Endothelial cell of hepatic sinusoid (primary cell): ENCODE results near the gene CSNK1D.
"Not testable (repeated sequence)": the region's sequence is repeated elsewhere in the genome, so short reads cannot be mapped to it uniquely, and the experiment has no call there.

Experiments
- in situ Hi-C: cut with HindIII; loops from 2 replicates; pipeline ENCODE4 v1.10.0; 2017; ENCODE audit warnings: low sequenced_read_pairs

CSNK1D gene

GRCh38 chr17:82255402-82255972, 18.0 kb downstream of the CSNK1D start:
- in situ Hi-C loops, result no loop called here

DNA sequence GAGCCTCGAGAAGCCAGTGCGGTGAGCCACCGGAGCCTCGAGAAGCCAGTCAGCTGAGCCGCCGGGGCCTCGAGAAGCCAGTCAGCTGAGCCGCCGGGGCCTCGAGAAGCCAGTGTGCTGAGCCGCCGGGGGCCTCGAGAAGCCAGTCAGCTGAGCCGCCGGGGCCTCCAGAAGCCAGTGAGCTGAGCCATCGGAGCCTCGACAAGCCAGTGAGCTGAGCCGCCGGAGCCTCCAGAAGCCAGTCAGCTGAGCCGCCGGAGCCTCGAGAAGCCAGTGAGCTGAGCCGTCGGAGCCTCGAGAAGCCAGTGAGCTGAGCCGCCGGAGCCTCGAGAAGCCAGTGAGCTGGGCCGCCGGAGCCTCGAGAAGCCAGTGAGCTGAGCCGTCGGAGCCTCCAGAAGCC, 18.8 kb downstream of the CSNK1D start:
- in situ Hi-C loops, result not testable (repeated sequence)

- in situ Hi-C loops, result not testable (repeated sequence)
These were observed 19.4 kb downstream of the CSNK1D start for GRCh38 chr17:82254096-82254495.

- in situ Hi-C loops, result no loop called here
These were observed 20.3 kb downstream of the CSNK1D start for GRCh38 chr17:82253179-82253544.

DNA sequence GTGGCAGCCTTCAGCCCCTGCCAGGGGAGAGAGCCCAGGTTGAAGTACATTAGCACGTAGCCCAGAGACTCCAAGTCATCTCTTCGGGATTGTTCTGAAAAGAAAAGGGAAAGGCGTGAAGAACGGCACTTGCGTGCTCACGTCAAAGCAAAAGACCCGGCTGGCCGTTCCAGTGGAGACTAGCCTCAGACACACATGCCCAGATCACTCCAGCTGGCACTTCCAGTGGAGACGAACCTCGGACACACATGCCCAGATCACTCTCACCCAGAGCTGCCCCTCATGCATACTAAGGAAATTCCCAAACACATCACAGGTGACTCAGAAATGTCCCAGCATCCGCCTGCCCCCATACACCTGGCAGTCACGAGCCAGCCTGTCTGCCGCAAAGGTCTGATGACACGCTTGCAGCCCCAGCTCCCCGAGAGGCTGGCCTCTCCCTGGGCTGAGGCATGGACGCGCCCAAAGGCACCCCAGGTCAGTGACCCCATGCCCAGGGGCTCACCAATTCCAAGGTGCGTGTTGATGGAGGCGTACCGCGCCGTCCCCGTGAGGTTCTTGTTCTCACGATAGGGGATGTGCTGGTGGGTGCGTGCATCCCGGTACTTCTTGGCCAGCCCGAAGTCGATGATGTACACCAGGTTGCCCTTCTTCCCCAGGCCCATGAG, 20.9 kb downstream of the CSNK1D start:
- in situ Hi-C loops, result no loop called here

DNA sequence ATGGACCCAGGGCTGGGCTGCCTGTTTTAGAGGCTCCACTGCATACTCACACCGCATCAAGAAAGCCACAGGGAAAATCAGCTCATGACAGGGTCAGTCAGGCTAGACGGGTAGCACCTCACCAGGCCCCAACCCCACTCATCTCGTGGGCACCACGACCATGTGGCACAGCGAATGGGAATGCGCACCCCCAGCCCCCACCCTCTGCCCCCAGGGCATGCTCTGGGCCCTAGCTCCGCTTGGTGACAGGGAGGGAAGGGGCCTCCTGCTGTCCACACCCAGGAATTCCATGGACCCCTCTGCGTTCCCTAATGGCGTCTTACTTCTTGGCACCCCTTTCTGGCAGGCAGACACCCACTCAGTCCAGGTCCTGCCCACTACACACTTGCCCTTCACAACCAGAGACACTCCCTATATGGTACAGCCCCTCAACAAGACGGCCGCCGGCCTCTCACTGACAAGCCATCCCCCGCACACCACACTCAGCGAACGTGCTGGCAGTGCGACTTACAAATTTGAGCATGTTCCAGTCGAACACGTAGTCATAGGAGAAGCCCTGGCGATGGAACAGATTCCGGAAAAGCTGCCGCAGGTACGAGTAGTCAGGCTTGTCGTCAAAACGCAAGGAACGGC, 22.5 kb downstream of the CSNK1D start:
- in situ Hi-C loops, result no loop called here

DNA sequence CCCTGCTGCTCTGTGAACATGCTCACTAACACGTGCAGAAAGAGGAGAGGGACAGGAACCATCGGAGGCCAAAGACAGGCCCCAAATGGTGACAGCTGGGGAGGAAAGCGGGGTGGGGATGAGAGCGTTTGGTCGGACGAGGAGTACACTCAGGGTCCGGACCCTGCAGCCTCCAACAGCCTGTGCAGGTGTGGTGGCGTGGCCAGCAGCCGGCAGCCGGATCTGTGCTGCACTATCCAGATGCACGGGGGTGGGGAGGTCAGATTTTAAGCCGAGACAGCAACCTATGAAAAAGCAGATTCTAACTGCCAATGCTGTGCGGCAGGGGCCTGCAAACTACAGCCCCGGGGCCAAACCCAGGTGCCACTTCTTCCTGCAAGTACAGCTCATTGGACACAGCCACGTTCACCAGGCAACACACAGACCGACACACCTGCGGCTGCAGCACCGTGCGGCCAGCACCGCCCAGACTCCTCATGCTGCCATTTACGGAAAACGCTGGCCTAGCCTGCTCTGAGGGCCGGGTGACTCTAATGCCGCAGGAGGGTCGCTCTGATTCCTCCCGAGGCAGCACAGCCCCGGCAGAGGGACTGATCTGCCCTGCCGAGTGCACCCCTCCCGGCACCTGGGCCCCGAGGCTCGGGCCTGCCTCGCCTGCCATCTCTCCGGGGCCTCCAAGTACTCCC, 23.5 kb downstream of the CSNK1D start:
- in situ Hi-C loops, result no loop called here

DNA sequence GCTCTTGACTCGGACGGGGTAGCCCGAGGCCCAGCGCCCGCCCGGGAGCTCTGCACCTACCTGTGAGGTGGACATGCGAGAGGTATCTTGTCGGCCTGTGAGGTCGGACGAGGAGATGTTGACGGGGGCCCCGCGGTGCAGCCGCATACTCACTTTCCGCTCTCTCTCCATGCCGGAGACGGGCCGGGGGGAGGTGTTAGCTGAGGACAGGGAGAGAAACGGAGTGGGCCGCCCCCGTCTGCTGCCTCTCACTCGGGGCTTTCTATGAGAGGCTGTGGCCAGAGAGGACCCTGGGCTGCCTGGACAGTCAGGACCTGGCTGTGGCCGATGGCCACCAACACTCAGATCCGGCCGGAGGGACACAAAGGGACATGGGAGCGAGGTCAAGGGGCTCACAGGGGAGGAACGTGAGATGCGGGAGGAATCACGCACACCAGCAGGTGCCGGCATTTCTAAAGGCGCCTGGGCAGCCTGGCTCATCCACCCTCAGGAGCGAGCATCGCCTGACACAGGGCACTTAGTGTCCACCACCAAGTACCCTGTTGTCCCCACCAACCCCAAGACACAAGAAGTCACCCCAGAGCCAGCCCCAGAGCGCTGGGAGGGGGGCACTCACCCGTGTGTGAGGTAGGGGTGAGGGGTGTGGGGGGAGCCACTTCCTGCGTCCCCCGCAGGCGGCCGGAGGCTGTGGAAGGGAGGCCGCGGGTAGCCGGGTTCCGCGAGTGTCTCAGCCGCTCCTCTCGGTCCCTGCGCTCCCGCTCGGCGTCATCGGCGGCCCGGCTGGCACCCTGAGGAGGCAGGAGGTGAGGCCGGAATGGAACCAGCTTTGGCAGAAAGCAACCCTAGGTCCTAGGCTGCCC, 24.5 kb downstream of the CSNK1D start:
- in situ Hi-C loops, result no loop called here

DNA sequence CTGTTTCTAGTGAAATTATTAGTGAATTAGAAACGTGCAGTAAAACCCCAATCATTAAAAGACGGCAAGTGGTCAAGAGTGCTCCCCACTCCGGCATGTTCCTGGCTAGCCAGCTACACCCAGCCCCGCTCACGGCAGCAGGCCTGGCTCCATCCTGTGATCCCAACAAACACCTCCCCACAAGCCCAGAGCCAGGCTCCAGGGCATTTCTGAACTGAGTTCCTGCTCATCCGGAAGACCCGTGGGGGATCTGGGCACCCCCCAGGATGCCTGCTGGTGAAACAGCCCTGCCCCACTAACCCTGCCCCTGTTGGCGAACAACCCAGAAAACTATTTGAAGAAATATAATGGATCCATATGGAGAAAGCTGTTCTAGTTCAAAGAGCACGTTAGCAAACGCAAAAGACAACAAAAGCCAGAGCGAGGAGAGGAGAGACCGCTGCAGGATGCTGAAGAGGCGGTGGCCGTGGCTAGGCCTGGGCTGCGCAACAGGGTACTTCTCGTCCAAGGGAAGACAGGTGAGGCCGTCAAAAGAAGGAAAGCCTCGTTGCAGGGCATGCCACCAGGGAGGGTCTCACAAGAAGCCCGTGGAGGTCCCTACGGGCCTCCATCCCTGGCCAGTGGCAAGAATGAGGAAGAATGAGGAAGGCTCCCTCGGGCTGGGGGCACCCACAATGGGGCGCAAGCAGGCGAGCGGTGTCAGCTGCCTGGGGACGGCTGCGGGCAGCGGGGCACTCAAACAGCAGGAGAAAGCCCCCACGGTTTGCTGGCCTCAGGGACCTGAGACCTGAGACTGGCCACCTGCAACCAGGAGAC, 25.4 kb downstream of the CSNK1D start:
- in situ Hi-C loops, result no loop called here

DNA sequence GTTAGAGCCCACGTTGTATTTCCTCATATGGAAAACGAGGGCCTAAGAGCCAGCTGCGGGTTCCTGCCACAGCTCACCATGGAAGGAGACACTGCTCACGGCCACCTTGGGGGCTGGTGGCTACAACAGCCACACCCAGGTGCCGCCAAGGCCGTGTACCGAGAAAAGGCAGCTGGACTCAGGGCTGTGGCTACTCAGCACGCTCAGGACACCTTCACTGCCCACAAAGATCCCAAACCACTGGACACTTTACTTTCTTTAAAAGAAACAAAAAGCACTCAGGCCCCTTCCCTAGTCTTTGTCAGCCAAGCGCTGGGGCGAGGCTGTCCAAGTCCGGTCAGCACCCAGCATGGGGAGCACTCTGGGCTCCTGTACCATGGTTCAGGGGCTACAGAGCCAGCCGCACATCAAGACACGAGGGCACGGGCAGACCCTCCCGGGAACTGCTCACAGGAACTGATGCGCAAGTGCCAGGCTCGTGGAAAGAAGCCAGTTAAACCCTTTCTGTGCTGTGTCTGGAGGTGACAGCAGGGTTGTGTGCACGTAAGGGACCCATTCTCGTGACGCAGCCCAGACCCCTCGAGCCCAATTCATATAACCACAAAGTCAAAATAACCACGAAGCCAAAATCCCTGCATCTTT, 26.2 kb downstream of the CSNK1D start:
- in situ Hi-C loops, result no loop called here

- in situ Hi-C loops, result no loop called here
These were observed 26.9 kb downstream of the CSNK1D start for GRCh38 chr17:82246365-82247181.

DNA sequence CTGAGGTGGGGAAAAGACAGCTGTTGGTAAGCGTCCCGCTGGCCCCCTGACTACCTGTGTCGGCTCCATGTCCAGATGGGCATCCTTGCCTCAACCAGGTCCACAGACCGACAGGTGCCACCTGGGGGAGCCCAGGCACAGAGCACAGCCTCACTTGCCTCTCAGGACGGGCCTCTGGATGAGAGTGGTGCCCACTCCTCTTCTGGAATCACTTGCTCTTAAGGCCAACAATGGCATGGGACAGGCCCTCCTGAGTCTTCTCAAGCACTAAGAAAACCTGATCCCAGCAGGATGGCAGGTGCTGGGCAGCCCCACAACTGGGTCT, 27.5 kb downstream of the CSNK1D start:
- in situ Hi-C loops, result no loop called here

- in situ Hi-C loops, result no loop called here
These were observed 28.1 kb downstream of the CSNK1D start for GRCh38 chr17:82245134-82246039.

DNA sequence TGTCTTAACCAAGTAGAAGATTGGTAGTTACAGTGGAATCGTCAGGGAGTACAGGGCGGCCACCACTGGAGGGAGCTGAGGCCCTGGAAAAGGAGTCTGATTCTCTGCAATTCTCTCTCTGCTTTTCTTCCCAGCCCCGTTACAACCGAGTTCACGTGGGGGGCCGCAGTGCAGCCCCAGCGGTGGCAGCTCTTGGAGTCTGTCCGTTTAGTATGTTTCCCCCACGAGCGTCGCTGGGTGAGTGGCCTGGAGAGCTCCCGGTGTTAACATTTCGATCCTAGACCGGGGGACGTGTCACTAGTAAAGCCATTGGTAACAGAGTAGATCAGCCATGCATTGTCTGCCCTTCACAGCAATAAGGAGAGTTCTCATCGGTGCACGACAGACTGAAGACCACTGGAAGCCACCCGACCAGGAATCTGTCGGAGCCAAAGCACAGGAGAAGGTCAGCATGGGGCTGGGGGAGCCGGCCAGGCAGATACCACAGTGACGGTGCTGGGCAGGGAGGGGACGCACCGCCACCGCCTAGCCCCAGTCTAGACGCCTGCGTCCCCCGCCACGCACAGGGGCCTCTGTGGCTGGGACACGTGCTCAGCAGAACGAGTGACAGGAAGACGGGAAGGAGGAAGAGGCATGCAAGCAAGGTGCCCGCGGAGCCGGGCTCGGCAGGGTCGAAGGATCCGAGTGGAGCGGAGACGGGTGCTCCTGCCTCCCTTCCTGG, 28.9 kb downstream of the CSNK1D start:
- in situ Hi-C loops, result loop anchor here (5.0 kb wide), 1 partner anchor 103 kb away; no protein-coding TSS in a partner anchor

DNA sequence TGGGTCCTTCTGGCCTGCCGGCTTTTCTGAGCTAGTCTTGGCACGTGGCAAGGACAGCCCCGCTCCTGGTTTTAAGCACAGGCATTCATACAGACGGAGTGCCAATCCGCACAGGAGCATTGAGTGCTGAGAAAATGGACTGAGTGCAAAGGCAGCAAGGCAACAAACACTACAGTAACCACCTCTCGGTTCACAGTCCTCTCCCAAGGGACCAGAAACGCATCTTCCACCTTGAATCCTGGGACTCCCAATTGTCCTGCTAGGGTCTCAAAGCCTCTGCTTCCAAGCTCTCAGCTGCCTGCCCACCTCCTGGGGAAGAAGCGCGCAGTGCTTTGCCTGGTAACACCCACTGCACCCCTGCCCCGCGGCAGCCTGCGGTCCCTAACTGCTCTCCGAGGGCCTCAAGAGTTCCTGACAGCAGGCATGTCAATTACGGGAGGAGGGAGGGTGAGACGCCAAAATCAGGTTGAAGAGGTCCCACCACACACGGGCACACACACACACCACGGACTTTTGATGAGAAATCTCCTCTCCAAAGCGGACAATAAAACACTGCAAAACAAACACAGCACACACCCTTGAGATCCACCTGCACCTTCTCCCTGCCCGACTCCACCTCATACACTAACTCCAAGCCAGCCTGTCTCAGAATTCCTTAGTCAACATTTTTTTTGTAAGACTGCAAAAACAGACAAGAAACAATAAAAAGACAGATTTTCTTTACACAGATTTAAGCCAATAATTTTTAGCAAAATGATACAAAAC, 29.7 kb downstream of the CSNK1D start:
- in situ Hi-C loops, result loop anchor here (5.0 kb wide), 1 partner anchor 103 kb away; no protein-coding TSS in a partner anchor

GRCh38 chr17:82242977-82243647, 30.4 kb downstream of the CSNK1D start:
- in situ Hi-C loops, result loop anchor here (5.0 kb wide), 1 partner anchor 104 kb away; no protein-coding TSS in a partner anchor
